H1 (cell line): Measurements from ENCODE around the gene MAPK8IP2. TPM values are rescaled to one million over a fixed set of nuclear protein-coding genes. Genes with fewer than 3 reads are reported as not detected.

Experiments used
- ATF3 ChIP-seq: IDR thresholded peaks from 2 replicates; pipeline ENCODE4 v1.6.1; 2011; ENCODE audit warnings: low read depth, mild to moderate bottlenecking, low read length; ENCODE audit not compliant: insufficient read depth
- CHD7 ChIP-seq: fragments of 300-600 bp; sonication (generic); IDR thresholded peaks from 2 replicates; pipeline ENCODE4 v1.7.1; 2012; ENCODE audit warnings: low read length, moderate library complexity, mild to moderate bottlenecking, inconsistent platforms; ENCODE audit not compliant: insufficient replicate concordance
- NRF1 ChIP-seq: IDR thresholded peaks from 2 replicates; pipeline ENCODE4 v1.6.1; 2011; ENCODE audit warnings: mild to moderate bottlenecking, low read depth, low read length, improper control_type of control experiment
- SIX5 ChIP-seq: IDR thresholded peaks from 2 replicates; pipeline ENCODE4 v1.6.1; 2011; ENCODE audit warnings: mild to moderate bottlenecking, low read depth, low read length
- TEAD4 ChIP-seq: IDR thresholded peaks from 2 replicates; pipeline ENCODE4 v1.6.1; 2012; ENCODE audit warnings: low read depth, low read length, inconsistent platforms, mixed read lengths
- polyA plus RNA-seq, 7 experiments: library from polyadenylated mRNA; depleted of rRNA in 3 of 7; stranded (reverse) in 5 of 7; unstranded in 2 of 7; fragments of >200 nt in 5 of 7; fragments of 200-250 nt in 2 of 7; gene quantifications; 1 replicate in 5 of 7; 2 replicates in 1 of 7; 4 replicates in 1 of 7; pipeline versions ENCODE4 v1.2.1 to v1.2.3, GENCODE V29; 2011 to 2013; ENCODE audit warnings: missing spikeins in 2 of 7, mixed read lengths in 2 of 7
- total RNA-seq: library from RNA; stranded (reverse); fragmentation: NEBNext Ultra II Directional; extraction: Animal tissue kit (Norgen Biotek cat#: 25700); gene quantifications from 2 replicates; pipeline ENCODE4 v1.2.1, GENCODE V29; 2021

MAPK8IP2 gene
- total and polyA plus RNA-seq, 2 of the 8 experiments (the other 6 are each of a cell fraction or from before 2014, with no cell fraction given), result 1.5 to 5.5 TPM

- TF ChIP-seq CHD7 (no peak), ATF3 (no peak), NRF1 (no peak), SIX5 (no peak), TEAD4 (no peak)
These were observed 25.8 kb downstream of the MAPK8IP2 start (continued) for GRCh38 chr22:50626314-50626849.
